HUES6 (cell line): ENCODE data around the gene KRTAP4-11.

Source experiments
- H3K27ac ChIP-seq: 2 replicates; pipeline ENCODE4 v1.7.0; 2013; ENCODE audit warnings: low read depth, mild to moderate bottlenecking, low read length, inconsistent platforms
- H3K27me3 ChIP-seq: 2 replicates; pipeline ENCODE4 v1.6.1; 2013; ENCODE audit warnings: low read length; ENCODE audit not compliant: control insufficient read depth, insufficient read depth
- H3K36me3 ChIP-seq: 2 replicates; pipeline ENCODE4 v1.6.1; 2013; ENCODE audit warnings: low read length; ENCODE audit not compliant: control insufficient read depth, insufficient read depth
- H3K4me1 ChIP-seq: 2 replicates; pipeline ENCODE4 v1.6.1; 2013; ENCODE audit warnings: low read length; ENCODE audit not compliant: control insufficient read depth, insufficient read depth
- H3K4me3 ChIP-seq: 2 replicates; pipeline ENCODE4 v1.5.1; 2013; ENCODE audit warnings: low read depth, low read length
- H3K9ac ChIP-seq: one replicate; pipeline ENCODE4 v1.6.1; 2013; ENCODE audit warnings: mild to moderate bottlenecking, low read length
- H3K9me3 ChIP-seq: 2 replicates; pipeline ENCODE4 v1.6.1; 2013; ENCODE audit warnings: low read depth, low read length; ENCODE audit not compliant: control insufficient read depth, insufficient read depth

The KRTAP4-11 gene

GRCh38 chr17:41076788-41077187, 41.4 kb downstream of the KRTAP4-11 start:
- no peaks in the 10 kb centered on the region for H3K4me1 ChIP-seq
- H3K9ac ChIP-seq = no peak overlapping the region
- H3K27ac ChIP-seq = no peak overlapping the region
- H3K9me3 ChIP-seq = no peaks in the 10 kb centered on the region
- H3K27me3 ChIP-seq = no peaks in the 10 kb centered on the region
- no peak overlapping the region for H3K4me3 ChIP-seq
- no peaks in the 10 kb centered on the region for H3K36me3 ChIP-seq

- Histone ChIP-seq H3K4me1 (no peaks in the 10 kb centered on the region), H3K27ac (no peak overlapping the region), H3K9me3 (no peaks in the 10 kb centered on the region), H3K9ac (no peak overlapping the region), H3K27me3 (no peaks in the 10 kb centered on the region), H3K4me3 (no peak overlapping the region), H3K36me3 (no peaks in the 10 kb centered on the region)
Observed at GRCh38 chr17:41073676-41074075, 44.5 kb downstream of the KRTAP4-11 start.

- no peaks in the 10 kb centered on the region for H3K27me3 ChIP-seq
- no peak overlapping the region for H3K4me3 ChIP-seq
- no peaks in the 10 kb centered on the region for H3K36me3 ChIP-seq
- no peaks in the 10 kb centered on the region for H3K4me1 ChIP-seq
- no peaks in the 10 kb centered on the region for H3K9me3 ChIP-seq
- H3K27ac ChIP-seq = no peak overlapping the region
- no peak overlapping the region for H3K9ac ChIP-seq
Observed at GRCh38 chr17:41071606-41072360, 46.4 kb downstream of the KRTAP4-11 start.

GRCh38 chr17:41069031-41069430, 49.1 kb downstream of the KRTAP4-11 start:
- Histone ChIP-seq H3K4me1 (no peaks in the 10 kb centered on the region), H3K27me3 (no peaks in the 10 kb centered on the region), H3K27ac (no peak overlapping the region), H3K9me3 (no peaks in the 10 kb centered on the region), H3K9ac (no peak overlapping the region), H3K36me3 (no peaks in the 10 kb centered on the region), H3K4me3 (no peak overlapping the region)

GRCh38 chr17:41067281-41067680, 50.9 kb downstream of the KRTAP4-11 start:
- no peaks in the 10 kb centered on the region for H3K9me3 ChIP-seq
- H3K4me3 ChIP-seq = no peak overlapping the region
- no peak overlapping the region for H3K9ac ChIP-seq
- H3K36me3 ChIP-seq = no peaks in the 10 kb centered on the region
- no peaks in the 10 kb centered on the region for H3K27me3 ChIP-seq
- H3K4me1 ChIP-seq = no peaks in the 10 kb centered on the region
- H3K27ac ChIP-seq = no peak overlapping the region
